GM13977 (cell line): ENCODE measurements around the gene CD48.
"Not testable (repeated sequence)": the region's sequence is repeated elsewhere in the genome, so short reads cannot be mapped to it uniquely, and the experiment has no call there.

Experiments
- DNase-seq: peaks from one replicate; pipeline ENCODE4 v3.0.0; 2012; ENCODE audit warnings: low spot score
- CTCF ChIP-seq: IDR thresholded peaks from 2 replicates; pipeline ENCODE4 v1.5.1; 2012; ENCODE audit warnings: mild to moderate bottlenecking, control low read depth; ENCODE audit not compliant: insufficient read depth; ENCODE audit errors: extremely low read depth, missing control alignments
- in situ Hi-C: fragments of 300-500 bp; cut with MboI; formaldehyde crosslinking; loops from one replicate; pipeline ENCODE4 v1.12.0; 2022; ENCODE audit warnings: low sequenced_read_pairs, low pct_unique_long_range_greater_than_20kb, mixed read lengths, inconsistent platforms; ENCODE audit not compliant: unreplicated experiment

CD48 gene

GRCh38 chr1:160738271-160738670 lies 26.6 kb upstream of the CD48 start:
- TF ChIP-seq CTCF = no peak
- in situ Hi-C loops = no loop called here
- no peak for DNase-seq

DNA sequence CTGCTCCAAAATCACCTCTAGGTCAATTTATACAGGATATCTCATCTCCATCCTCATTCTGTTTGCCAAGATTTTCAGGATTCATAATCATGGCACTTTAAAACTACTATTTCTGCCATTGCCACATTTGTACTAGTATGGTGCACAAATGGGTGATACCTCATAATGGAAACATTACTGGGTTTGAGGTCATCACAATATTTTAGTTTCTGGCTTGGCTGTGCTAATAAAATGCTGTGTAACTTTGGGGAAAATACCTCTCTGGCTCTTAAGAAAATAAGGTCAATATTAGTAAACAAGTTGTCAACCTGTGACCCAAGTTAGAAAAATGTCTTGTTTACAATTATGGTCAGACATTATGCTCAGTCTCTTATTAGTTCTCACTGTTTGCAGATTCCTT lies 22.7 kb upstream of the CD48 start:
- in situ Hi-C loops = no loop called here
- no peak for DNase-seq
- no peak for TF ChIP-seq CTCF

DNA sequence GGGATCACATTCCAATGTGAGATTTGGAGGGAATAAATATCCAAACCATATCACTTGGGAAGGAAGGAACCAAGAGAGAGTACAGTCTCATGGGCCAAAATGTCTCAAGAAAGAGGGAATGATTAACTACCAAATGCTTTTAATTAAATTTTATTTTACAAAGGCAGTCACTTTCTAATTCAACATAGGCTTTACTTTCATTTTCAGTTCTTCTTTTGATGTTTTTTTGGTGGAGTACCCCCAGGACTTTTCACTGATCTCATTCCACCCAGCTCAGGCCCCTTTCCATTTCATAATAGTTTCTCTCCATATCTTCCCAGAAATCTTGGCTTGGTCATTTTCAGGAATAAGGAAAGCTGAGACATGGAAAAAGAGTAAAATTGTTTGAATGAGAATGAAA lies 22.3 kb upstream of the CD48 start:
- no peak for DNase-seq
- no peak for TF ChIP-seq CTCF
- in situ Hi-C loops = no loop called here

DNA sequence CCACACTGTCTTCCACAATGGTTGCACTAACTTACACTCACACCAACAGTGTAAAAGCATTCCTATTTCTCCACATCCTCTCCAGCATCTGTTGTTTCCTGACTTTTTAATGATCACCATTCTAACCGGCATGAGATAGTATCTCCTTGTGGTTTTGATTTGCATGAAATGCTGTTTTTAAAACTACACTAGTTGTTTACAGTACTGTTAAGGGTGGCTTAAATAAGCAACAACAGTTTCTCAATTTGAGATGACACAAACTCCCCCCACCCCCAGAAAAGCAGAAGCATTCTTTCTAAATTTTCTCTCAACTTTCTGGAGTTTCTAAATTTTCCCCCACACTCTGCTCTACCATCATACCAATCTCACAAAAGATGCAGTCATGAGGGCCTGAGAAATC lies 20.4 kb upstream of the CD48 start:
- TF ChIP-seq CTCF = no peak
- in situ Hi-C loops = no loop called here
- no peak for DNase-seq

- in situ Hi-C loops, DNase-seq: not testable (repeated sequence)
These were observed 19.9 kb upstream of the CD48 start for GRCh38 chr1:160731564-160731963.

DNA sequence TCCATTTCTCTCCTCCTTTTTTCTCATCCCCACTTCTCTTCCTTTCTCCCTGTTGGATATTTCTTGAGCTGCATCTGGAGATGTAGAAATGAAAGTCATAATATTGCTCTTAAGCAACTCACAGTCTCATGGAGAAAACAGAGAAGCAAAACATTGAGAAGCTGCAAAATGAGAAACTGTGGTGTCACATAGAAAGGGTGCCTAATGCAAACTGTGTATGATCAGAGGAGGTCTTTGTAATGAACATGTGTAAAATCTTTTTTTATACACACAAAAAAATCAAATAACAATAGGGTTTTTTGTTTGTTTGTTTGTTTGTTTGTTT lies 15.7 kb upstream of the CD48 start:
- no peak for TF ChIP-seq CTCF
- in situ Hi-C loops = no loop called here
- no peak for DNase-seq

GRCh38 chr1:160726498-160727315 lies 15.1 kb upstream of the CD48 start:
- in situ Hi-C loops = no loop called here
- peak; percentile 52 for DNase-seq
- TF ChIP-seq CTCF = peak; percentile 84
